ENCODE results near the gene RASGEF1C.

RASGEF1C gene

DNA sequence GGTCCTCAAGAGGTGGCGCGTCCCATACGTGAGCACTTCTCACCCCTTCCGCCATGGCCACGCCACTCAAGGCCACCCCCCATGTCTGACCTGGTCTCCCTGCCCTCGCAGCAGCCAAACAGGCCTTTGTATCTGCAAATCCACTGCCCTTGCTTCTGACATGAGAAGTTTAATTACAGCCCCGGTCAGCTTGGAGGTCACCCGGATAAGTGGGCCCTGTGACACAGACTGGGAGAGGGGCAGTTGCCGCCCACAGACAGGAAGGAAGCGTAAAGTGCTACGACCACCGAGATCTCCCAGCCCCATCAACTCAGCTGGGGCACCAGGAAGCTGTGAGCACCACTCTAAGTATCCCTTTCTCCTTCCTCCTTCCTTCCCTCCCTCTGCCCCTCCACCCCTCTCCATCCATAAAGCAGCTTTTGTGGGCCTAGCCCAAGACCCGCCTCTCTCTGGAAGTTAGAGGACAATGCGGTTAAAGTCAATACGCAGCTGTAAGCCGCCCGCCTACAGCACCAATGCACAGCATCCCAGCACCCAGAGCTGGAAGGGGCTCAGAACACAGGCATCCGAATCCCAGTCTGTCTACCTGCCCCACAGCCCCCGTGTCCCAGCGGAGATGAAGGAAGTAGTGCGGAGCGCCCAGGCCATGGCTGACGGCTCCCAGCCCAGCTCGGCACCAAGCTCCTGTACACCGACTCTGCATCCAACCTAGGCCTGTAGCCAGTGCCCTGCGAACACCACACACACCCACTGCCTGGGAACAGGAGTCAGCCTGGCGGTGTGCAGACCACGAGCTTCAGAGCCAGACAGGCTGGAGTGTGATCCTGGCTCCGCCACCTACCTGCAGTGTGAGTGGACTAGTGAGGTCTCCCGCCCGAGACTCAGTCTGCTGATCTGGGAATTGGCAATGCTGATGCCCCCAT lies 92.7 kb downstream of the RASGEF1C start:
- Histone ChIP-seq H3K27ac (ENCODE audit: extremely low read depth, low read depth, low read length) (no peak overlapping the region), H3K4me3 (ENCODE audit: low read depth, low read length) (no peak overlapping the region), H3K9me3 (ENCODE audit: control insufficient read depth, insufficient read depth, low read depth, low read length) (no peaks in the 10 kb centered on the region), H3K4me1 (ENCODE audit: control insufficient read depth, insufficient read depth, low read length) (no peaks in the 10 kb centered on the region), H3K36me3 (ENCODE audit: control insufficient read depth in 2 of 2, insufficient read depth in 1 of 2, low read length in 2 of 2) (no peaks in the 10 kb centered on the region)
- TF ChIP-seq KLF1 (tag by site-specific recombination; IDR thresholded peaks at IDR 0.05) (peak; percentile 47; the same call in 1 of the 2 replicates), INSM2 (tag by site-specific recombination; IDR thresholded peaks at IDR 0.05) (no peak), ZNF843 (tag by site-specific recombination; IDR thresholded peaks at IDR 0.05) (no peak), ZNF350 (tag by site-specific recombination; IDR thresholded peaks at IDR 0.05) (no peak), PRDM10 (tag by site-specific recombination; IDR thresholded peaks at IDR 0.05) (0 out of 2 replicates have a peak, but pooled peaks have one; percentile 20), ZNF174 (tag by site-specific recombination; IDR thresholded peaks at IDR 0.05) (no peak)
- TF ChIP-seq, protein P1, sequence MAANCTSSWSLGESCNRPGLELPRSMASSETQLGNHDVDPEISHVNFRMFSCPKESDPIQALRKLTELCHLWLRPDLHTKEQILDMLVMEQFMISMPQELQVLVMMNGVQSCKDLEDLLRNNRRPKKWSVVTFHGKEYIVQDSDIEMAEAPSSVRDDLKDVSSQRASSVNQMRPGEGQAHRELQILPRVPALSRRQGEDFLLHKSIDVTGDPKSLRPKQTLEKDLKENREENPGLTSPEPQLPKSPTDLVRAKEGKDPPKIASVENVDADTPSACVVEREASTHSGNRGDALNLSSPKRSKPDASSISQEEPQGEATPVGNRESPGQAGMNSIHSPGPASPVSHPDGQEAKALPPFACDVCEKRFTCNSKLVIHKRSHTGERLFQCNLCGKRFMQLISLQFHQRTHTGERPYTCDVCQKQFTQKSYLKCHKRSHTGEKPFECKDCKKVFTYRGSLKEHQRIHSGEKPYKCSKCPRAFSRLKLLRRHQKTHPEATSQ (tag by site-specific recombination; IDR thresholded peaks at IDR 0.05), result no peak
- CTCF ChIA-PET, result interaction anchor here (0.8 to 1.3 kb wide), 3 partner anchors 10 to 305 kb away, joined by 3 to 5 read pairs (median 4); no protein-coding TSS in a partner anchor
- POLR2A ChIA-PET, result no interaction called here

GRCh38 chr5:180115326-180116076 lies 93.5 kb downstream of the RASGEF1C start:
- Histone ChIP-seq H3K27ac (ENCODE audit: extremely low read depth, low read depth, low read length) (no peak overlapping the region), H3K36me3 (ENCODE audit: control insufficient read depth in 2 of 2, insufficient read depth in 1 of 2, low read length in 2 of 2) (no peaks in the 10 kb centered on the region), H3K9me3 (ENCODE audit: control insufficient read depth, insufficient read depth, low read depth, low read length) (no peaks in the 10 kb centered on the region), H3K4me1 (ENCODE audit: control insufficient read depth, insufficient read depth, low read length) (no peaks in the 10 kb centered on the region), H3K4me3 (ENCODE audit: low read depth, low read length) (no peak overlapping the region)
- TF ChIP-seq ZNF792 (tag by site-specific recombination; IDR thresholded peaks at IDR 0.05) (no peak), ZNF76 (tag by site-specific recombination; IDR thresholded peaks at IDR 0.05; ENCODE audit: borderline replicate concordance, low read depth) (no peak), ZBTB17 (tag by site-specific recombination; IDR thresholded peaks at IDR 0.05) (no peak), ZNF600 (tag by site-specific recombination; IDR thresholded peaks at IDR 0.05) (peak; percentile 50; the same call in 1 of the 2 replicates), ZNF202 (tag by site-specific recombination; IDR thresholded peaks at IDR 0.05; ENCODE audit: borderline replicate concordance) (no peak), ZNF548 (tag by site-specific recombination; IDR thresholded peaks at IDR 0.05) (no peak), BCL11B (tag by site-specific recombination; IDR thresholded peaks at IDR 0.05; ENCODE audit: low read depth) (no peak), ZNF768 (tag by site-specific recombination; IDR thresholded peaks at IDR 0.05) (no peak)
- ChIA-PET POLR2A (no interaction called here), CTCF (interaction anchor here (1.3 kb wide), 1 partner anchor 11 kb away, joined by 4 read pairs; no protein-coding TSS in a partner anchor)
